D721Med (cell line): ENCODE data around the gene ENOX1.

Experiments used
- DNase-seq: peaks from one replicate; pipeline ENCODE4 v3.0.0; 2011; ENCODE audit warnings: low spot score; ENCODE audit not compliant: insufficient read length
- FAIRE-seq: peaks from 2 replicates; lab custom pipeline; 2011; peaks lifted over from hg19 to GRCh38; lab: Jason Lieb, UNC
- CTCF ChIP-seq: IDR thresholded peaks from 2 replicates; pipeline ENCODE4 v1.5.1; 2012; ENCODE audit warnings: mild to moderate bottlenecking, control low read depth; ENCODE audit not compliant: insufficient read depth; ENCODE audit errors: missing control alignments

Gene ENOX1

DNA sequence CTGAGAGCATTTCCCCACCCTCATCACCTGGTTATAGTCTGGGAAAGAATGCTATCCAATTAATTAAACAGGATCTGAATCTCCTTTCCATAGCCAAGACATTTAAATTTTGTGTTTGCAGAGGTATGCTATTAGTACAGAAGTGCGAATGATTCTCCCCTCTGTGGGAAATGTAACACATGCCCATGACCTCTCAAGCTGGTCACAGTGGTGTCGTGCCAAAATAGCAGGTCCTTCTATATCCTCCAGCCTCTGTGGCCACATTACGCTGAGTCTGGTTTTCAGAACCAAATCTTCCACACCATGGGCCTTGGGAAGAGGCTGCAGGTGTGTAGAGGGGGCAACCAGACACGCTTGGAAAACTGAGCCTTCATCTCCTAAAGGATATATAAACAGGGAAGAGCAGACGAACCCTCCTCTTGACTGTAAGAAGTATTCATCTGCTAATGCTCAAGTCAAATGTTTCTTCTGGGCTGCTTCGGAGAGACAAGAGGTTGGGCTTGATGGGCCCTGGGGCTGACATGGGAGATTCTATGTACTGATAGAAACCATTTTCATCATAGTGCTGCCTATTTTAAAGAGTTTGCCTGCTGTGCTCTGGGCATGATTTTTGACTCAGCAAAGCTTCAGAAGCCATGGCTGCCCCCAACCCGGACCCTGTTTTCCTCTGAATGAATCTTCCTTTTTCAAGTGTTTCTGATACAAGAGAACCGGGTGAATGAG, 565.7 kb downstream of the ENOX1 start:
- DNase-seq: no peak
- no peak for FAIRE-seq
- no peak for TF ChIP-seq CTCF

GRCh38 chr13:43214124-43214523, 572.6 kb downstream of the ENOX1 start:
- DNase-seq (no peak), FAIRE-seq (no peak)
- no peak for TF ChIP-seq CTCF

DNA sequence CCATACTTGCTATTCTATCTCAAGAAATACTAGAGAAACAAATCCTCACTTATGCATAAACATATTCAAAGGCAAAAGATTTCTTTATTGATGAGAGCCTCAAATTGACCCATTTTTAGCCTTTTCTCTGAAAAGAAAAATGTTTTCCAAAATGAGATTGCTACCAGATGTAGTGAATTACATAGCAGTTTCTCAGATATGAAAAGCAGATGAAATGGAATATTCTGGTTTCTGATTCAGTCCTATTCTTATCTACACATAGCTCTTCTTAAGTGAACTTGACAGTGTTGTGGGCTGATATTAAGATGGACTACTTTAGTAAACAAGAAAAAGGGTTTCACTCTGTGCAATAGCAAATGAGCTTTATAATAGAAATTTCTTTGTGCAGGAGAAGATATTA, 579.9 kb downstream of the ENOX1 start:
- no peak for DNase-seq
- FAIRE-seq: no peak
- no peak for TF ChIP-seq CTCF

DNA sequence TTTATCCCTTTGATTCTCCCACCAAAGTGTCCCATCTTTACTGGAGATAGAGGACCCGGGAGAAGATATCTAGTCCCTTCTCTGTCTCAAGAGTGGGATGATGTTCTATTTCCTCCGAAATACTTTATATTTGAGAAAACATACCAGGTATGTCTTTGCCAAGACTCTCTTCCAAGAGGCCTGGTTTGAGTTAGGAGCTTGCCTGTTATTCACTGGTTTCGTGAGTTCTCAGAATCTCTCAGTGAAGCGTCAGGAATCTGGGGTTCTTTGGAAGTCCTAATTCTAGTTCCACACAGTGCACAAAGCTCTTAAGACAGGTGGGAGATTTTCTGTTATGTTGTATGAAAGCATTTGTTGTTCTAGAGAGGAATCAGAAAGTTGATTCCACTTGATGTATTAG, 581.4 kb downstream of the ENOX1 start:
- DNase-seq (no peak), FAIRE-seq (no peak)
- no peak for TF ChIP-seq CTCF

- TF ChIP-seq CTCF: no peak
- DNase-seq: no peak
- no peak for FAIRE-seq
Measured at GRCh38 chr13:43204591-43204990, 582.2 kb downstream of the ENOX1 start.

DNA sequence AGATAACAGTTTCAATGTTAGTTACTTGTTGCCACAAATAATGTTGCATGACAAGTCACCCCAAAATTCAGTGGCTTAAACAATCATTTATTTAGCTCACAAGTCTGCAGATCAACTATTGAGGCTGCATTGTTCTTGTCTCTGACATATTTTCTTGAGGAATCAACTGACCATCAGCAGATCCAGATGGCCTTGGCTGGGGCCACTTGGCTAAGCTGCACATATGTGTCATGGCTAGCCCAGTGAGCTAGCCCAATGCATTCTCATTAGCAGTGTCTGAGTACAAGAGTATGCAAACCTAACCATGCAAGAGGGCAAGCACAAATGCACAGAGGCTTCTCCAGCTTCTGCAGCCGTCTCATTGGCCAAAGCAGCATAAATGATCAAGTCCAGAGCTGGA, 583.0 kb downstream of the ENOX1 start:
- DNase-seq: no peak
- TF ChIP-seq CTCF: no peak

GRCh38 chr13:43200736-43201135, 586.0 kb downstream of the ENOX1 start:
- no peak for TF ChIP-seq CTCF
- DNase-seq: no peak
- FAIRE-seq: no peak

More for the DNA sequence above, 583.0 kb downstream of the ENOX1 start:
- no peak for FAIRE-seq
